GM23248 (cell line): ENCODE results near the gene PUM1.

Experiments used
- EZH2 ChIP-seq: fragments of 200-600 bp; sonication (generic); IDR thresholded peaks from 2 replicates; pipeline ENCODE4 v1.6.1; 2018; ENCODE audit warnings: antibody characterized with exemption, mild to moderate bottlenecking; ENCODE audit not compliant: insufficient read depth, poor library complexity, severe bottlenecking
- EZH2phosphoT487 ChIP-seq: fragments of 200-600 bp; sonication (generic); IDR thresholded peaks from 2 replicates; pipeline ENCODE4 v1.6.1; 2018; ENCODE audit warnings: antibody characterized with exemption, moderate library complexity, mild to moderate bottlenecking, low read depth; ENCODE audit not compliant: insufficient read depth

DNA sequence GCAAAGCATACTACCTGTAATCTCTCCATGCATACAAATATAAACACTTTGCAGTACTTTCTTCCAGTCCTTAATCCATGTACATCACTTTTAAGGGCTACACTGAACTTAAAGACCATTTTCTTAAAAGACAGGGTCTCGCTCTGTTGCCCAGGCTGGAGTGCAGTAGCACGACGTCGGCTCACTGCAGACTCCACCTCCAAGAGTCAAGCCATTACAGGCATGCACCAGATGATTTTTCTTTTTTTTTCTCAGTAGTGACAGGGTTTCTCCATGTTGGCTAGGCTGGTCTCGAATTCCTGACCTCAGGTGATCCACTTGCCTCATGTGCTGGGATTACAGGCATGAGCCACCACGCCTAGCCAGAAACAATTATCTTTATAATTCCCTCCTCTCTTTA is 22.9 kb downstream of the PUM1 start:
- no peak for TF ChIP-seq EZH2
- no peak for TF ChIP-seq EZH2phosphoT487
